HG03439 (cell line): ENCODE results near the gene DNAJB12.
A peak's percentile ranks its signal among the peaks of the same experiment; 100 is the strongest.
"Not testable (repeated sequence)": the region's sequence is repeated elsewhere in the genome, so short reads cannot be mapped to it uniquely, and the experiment has no call there.

Experiments used
- ATAC-seq: cut with Tn5 transposase; IDR thresholded peaks from one replicate; pipeline ENCODE4 v1.9.1; 2021; ENCODE audit warnings: mild to moderate bottlenecking, moderate library complexity; ENCODE audit not compliant: unreplicated experiment

The DNAJB12 gene

DNA sequence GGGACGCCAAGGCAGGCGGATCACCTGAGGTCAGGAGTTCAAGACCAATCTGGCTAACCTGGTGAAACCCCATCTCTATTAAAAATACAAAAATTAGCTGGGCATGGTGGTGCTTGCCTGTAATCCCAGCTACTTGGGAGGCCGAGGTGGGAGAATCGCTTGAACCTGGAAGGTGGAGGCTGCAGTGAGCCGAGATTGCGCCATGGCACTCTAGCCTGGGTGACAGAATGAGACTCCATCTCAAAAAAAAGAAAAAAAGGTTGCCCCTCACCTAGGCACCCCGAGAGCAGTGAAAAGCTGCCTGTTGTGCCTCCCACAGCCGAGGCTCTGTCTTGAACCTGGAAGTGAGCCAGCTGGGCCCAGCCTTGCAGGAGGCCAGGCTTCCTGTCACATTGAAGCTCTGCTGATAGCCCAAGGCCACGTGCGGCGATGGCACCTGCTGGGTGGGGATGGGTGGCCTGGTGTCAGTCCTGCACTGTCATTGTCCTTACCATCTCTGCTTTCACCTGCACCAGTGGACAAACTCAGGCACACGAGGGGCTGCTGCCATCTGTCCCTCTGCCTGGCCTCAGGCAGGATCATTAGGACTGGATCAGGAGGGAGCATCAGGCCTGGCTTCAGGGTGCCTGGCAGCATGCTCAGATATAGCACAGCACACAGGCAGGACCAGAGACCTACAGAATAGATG is 37.8 kb downstream of the DNAJB12 start:
- ATAC-seq = no peak

DNA sequence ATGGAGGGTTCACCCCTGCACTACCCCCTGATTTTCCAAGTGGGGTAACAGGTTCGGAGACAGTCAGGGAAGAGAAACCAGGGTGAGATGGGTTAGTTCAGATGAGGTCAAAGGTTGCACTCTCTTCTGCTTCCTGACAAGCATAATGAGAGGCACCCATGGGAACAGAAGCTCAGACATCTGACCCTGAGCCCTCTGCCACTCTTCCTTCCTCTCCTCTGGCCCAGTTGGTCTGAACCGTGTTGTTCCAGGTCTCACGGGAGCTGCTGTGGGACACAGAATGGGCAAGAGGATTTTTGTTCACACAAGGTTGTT is 38.4 kb downstream of the DNAJB12 start:
- ATAC-seq = no peak

- no peak for ATAC-seq
Measured at GRCh38 chr10:72315611-72316385, 38.9 kb downstream of the DNAJB12 start.

DNA sequence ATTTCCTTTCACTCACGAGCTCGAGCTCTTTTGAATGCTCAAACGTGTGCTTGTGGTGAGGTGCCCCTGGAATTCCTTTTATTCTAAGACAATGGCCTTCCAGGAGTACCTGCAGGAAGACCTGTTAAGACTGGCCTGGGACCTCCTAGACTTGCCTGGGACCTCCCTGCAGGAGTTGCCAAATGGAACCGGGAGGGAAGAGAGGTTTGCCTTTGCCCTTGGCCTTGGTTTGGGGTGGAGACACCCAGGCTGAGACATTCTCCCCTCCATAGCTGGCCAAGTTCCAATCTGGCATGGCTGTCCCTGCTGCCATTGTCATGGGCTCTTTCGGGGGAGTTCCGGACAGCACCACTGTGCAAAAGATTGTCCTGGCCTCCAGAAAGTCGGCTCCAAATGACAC is 39.7 kb downstream of the DNAJB12 start:
- ATAC-seq = no peak

GRCh38 chr10:72314263-72314662 is 40.5 kb downstream of the DNAJB12 start:
- no peak for ATAC-seq

- ATAC-seq = no peak
Measured at GRCh38 chr10:72312865-72313391, 41.8 kb downstream of the DNAJB12 start.

- ATAC-seq = no peak
Measured at GRCh38 chr10:72311667-72312066, 43.1 kb downstream of the DNAJB12 start.

DNA sequence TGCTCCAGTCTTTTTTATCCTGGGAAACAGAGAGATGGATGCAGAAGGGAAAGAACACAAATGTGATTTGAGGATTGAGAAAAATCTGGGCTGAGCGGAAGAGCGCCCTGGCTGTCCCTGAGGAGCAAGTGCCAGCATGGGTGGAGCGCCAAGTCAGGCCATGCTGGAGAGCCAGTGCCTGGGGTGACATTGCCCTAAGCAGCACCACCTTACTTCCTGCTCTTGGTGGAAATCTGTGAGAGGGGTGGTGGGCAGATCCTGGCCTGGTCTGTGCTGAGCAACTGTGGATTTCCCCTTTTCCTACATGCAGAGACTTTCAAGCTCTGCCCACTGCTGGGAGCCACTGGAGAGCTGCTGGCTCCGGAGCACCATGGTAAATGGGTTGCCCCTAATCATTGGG is 44.1 kb downstream of the DNAJB12 start:
- ATAC-seq = no peak

DNA sequence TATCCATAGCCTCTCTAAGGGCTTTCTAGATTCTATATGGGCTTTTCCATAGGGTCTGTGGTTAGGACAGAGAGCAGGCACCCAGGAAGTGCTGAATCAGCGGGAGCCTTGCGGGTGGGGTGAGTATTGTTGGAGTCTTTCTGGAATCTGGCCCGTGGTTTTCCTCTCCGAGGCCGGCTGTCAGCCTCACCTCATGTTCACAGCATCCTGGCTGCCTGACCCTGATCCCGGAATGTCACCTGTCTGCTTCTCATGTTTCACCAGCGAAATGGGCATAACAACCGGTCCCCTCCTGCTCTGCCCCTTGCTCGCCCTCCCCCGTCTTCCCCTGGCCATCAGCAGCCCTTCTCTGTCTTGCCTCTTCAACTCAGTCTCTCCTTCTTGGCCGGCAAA is 44.5 kb downstream of the DNAJB12 start:
- ATAC-seq = no peak

DNA sequence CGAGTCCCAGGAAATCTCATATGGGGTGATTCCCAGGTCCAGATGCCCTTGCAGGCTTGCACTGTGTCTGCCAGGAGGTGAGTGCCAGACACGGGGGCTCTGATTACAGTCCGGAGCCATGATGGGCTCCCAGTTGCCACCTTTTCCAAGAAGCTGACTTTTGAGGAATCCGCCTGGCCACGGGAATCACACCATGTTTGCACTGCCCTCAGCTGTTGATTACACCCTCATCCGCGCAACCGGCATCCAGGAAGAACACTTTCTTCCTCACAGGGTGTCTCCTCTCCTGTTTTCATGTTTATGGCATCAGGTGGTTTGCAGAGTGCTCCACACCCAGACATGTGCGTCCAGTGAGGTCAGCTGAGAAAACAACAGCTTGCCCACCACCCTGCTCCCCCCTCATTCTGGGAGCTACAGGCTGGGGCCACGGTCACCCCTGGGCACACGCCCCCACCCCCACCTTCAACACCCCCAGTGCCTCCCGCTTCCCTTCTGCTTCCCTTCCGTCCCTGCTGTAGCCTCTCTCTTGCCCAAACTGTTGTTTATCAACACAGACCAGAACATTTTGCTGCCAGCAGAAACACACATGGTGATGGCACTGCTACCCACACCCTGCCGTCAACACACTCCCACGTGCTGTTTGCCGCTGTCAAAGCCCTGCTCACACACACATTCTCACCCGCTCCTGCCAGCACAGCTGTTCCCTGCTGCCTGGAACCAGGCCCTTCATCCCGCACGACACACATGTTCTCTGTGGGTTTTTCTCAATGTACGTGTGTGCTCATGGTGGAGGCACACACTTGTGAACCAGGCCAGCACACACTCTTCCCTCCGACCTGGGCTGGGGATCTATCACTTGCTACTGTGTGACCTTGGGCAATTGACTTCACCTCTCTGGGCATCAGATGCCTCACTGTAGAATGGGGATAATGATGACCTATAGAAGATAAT is 45.2 kb downstream of the DNAJB12 start:
- ATAC-seq = no peak

- ATAC-seq = no peak
Measured at GRCh38 chr10:72308320-72308987, 46.3 kb downstream of the DNAJB12 start.

DNA sequence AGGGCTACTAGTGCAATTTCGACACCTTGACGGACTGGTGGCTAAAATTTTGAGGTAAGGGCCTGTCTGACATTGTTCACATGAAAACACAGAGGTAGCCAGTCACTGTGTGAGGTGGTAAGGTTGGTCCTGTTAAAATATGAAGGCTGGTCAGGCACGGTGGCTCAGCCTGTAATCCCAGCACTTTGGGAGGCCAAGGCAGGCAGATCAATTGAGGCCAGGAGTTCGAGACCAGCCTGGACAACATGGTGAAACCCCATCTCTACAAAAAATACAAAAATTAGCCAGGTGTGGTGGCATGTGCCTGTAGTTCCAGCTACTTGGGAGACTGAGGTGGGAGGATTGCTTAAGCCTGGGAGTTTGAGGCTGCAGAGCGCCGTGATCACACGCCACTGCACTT is 47.0 kb downstream of the DNAJB12 start:
- not testable (repeated sequence) for ATAC-seq

GRCh38 chr10:72306215-72306760 is 48.4 kb downstream of the DNAJB12 start:
- no peak for ATAC-seq

DNA sequence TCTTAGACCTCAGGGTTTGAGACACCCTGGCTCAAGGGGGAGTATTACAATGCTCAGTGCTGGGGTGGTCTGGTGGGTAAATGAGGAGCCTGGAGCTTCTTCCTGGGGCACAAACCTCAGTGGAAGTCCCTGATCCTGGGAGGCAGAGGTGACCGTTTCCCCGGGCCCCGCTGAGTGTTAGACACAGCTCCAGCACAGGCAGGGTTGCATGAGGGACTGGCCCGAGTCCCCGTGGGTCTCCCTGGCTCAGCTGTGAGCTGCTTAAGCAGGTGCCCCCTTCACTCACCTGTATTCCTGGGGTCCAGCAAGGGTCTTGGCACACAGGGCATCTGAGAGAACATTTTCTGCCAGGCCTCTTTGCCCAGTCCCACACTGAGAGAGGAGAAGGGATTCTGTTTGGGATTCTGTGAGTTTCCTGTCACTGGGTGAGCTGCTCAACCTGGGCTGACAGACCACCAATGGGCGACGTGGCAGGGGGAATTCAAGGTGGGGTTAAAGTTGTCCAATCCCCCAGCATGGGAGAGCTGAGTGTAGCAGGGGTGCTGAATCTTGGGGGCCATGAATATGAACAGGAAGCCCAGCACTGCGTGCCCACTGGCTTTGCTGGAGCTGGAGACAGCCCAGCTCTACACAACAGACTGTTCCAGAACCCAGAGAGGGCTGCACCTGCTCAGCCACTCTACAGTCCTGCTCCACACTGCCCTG is 51.1 kb downstream of the DNAJB12 start:
- no peak for ATAC-seq

GRCh38 chr10:72298592-72299519 is 55.9 kb downstream of the DNAJB12 start:
- no peak for ATAC-seq

- peak; percentile 72 for ATAC-seq
Measured at GRCh38 chr10:72297805-72298591, 56.7 kb downstream of the DNAJB12 start.

DNA sequence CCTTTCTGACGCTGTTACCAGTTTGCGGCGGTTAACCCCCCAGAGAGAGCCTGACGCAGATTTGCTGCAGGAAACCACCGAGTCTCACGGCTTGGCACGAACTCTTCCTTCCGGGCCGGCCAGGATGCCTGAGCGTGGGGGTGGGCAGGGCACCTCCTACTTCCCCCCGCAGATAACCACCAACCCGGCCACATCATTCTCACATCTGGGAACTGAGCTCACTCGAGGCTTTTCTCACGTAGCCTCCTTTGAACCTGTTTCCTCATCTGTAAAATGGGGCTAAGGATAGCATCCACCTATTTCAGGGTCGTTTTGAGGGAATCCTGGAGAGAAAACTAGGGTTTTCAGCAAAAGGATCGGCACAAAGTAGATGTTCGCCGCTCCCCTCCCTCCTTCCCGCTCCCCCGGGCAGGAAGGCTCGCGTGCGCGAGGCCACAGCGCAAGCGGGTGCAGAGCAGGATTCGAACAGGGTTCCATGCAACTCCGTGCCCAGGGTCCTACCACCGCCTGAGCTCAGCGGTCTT is 57.4 kb downstream of the DNAJB12 start:
- peak; percentile 69 for ATAC-seq

GRCh38 chr10:72296829-72297280 is 57.9 kb downstream of the DNAJB12 start:
- ATAC-seq = not testable (repeated sequence)
